GM21423 (cell line): ENCODE measurements around the gene RNF38.
"Not testable (repeated sequence)": the region's sequence is repeated elsewhere in the genome, so short reads cannot be mapped to it uniquely, and the experiment has no call there.

Source experiments
- ATAC-seq: cut with Tn5 transposase; IDR thresholded peaks from one replicate; pipeline ENCODE4 v1.9.1; 2021; ENCODE audit warnings: mild to moderate bottlenecking, moderate library complexity; ENCODE audit not compliant: unreplicated experiment

Gene RNF38

GRCh38 chr9:36407122-36407723 lies 7.2 kb upstream of the RNF38 start:
- no peak for ATAC-seq

- ATAC-seq = no peak
Observed at GRCh38 chr9:36402536-36402935, 2.5 kb upstream of the RNF38 start.

GRCh38 chr9:36401897-36402480 lies 1.9 kb upstream of the RNF38 start:
- ATAC-seq = no peak

GRCh38 chr9:36401164-36401740 lies 1.2 kb upstream of the RNF38 start:
- peak; percentile 64 for ATAC-seq

- ATAC-seq = peak; percentile 68
Observed at GRCh38 chr9:36400332-36401163, 479 bp upstream of the RNF38 start.

GRCh38 chr9:36398745-36399144 lies 1.3 kb downstream of the RNF38 start:
- no peak for ATAC-seq

GRCh38 chr9:36396985-36397384 lies 3.1 kb downstream of the RNF38 start:
- no peak for ATAC-seq

GRCh38 chr9:36392489-36392888 lies 7.6 kb downstream of the RNF38 start:
- ATAC-seq = no peak

- no peak for ATAC-seq
Observed at GRCh38 chr9:36389590-36389989, 10.5 kb downstream of the RNF38 start.

- not testable (repeated sequence) for ATAC-seq
Observed at GRCh38 chr9:36386396-36386965, 13.6 kb downstream of the RNF38 start.

GRCh38 chr9:36382484-36382883 lies 17.6 kb downstream of the RNF38 start:
- no peak for ATAC-seq

GRCh38 chr9:36364577-36364976 lies 35.5 kb downstream of the RNF38 start:
- no peak for ATAC-seq

- ATAC-seq = no peak
Observed at GRCh38 chr9:36363448-36363847, 36.6 kb downstream of the RNF38 start.

- no peak for ATAC-seq
Observed at GRCh38 chr9:36358486-36358885, 41.6 kb downstream of the RNF38 start.

- ATAC-seq = no peak
Observed at GRCh38 chr9:36357639-36358038, 42.4 kb downstream of the RNF38 start.

- ATAC-seq = no peak
Observed at GRCh38 chr9:36346569-36346968, 53.5 kb downstream of the RNF38 start.

GRCh38 chr9:36345103-36345846 lies 54.8 kb downstream of the RNF38 start:
- no peak for ATAC-seq

GRCh38 chr9:36341936-36342577 lies 58.0 kb downstream of the RNF38 start:
- ATAC-seq = no peak

- no peak for ATAC-seq
Observed at GRCh38 chr9:36337865-36338264, 62.2 kb downstream of the RNF38 start.

- ATAC-seq = no peak
Observed at GRCh38 chr9:36337002-36337401, 63.1 kb downstream of the RNF38 start.
